ENCODE results near the gene SEPTIN5. TPM values are rescaled to one million over a fixed set of nuclear protein-coding genes. Genes with fewer than 3 reads are reported as not detected.

The SEPTIN5 gene
- total and polyA plus RNA-seq, 9 of the 15 experiments (the other 6 are each of a cell fraction or from before 2014, with no cell fraction given): 0.03 to 195 (median 119) TPM

- TF ChIP-seq PML (IDR thresholded peaks at IDR 0.05; ENCODE audit: low read length) (no peak), SMARCB1 (IDR thresholded peaks at IDR 0.05; ENCODE audit: insufficient read length, low read depth) (no peak), ARID1B (IDR thresholded peaks at IDR 0.05) (no peak), RBM14 (IDR thresholded peaks at IDR 0.05; ENCODE audit: borderline replicate concordance, insufficient read depth, low read depth, low read length) (no peak), E2F8 (IDR thresholded peaks at IDR 0.05; ENCODE audit: low read depth, partially characterized antibody) (no peak), CBX3 (IDR thresholded peaks at IDR 0.05; ENCODE audit: borderline replicate concordance in 1 of 2, low read length in 2 of 2) (peak in 1 of 2 experiments; percentile 11; a peak in 1 of 3 replicates), EP300 (IDR thresholded peaks at IDR 0.05; ENCODE audit: low read length) (no peak), SP1 (CRISPR knock-in tag; IDR thresholded peaks at IDR 0.05) (no peak), SMAD2 (IDR thresholded peaks at IDR 0.05; ENCODE audit: low read depth, low read length) (no peak), RBFOX2 (IDR thresholded peaks at IDR 0.05; ENCODE audit: low read depth, low read length) (0 out of 2 replicates have a peak, but pooled peaks have one; percentile 4), STAT5A (IDR thresholded peaks at IDR 0.05; ENCODE audit: borderline replicate concordance, low read length) (no peak), ZNF41 (CRISPR knock-in tag; conservative IDR thresholded peaks at IDR 0.05) (no peak), MYNN (IDR thresholded peaks at IDR 0.05) (no peak), MYNN (CRISPR knock-in tag; IDR thresholded peaks at IDR 0.05) (peak; percentile 34; the same call in 1 of the 2 replicates), NUFIP1 (IDR thresholded peaks at IDR 0.05; ENCODE audit: partially characterized antibody) (no peak), ZBTB7A (IDR thresholded peaks at IDR 0.05; ENCODE audit: borderline replicate concordance, control insufficient read depth, low read depth, low read length) (no peak), POLR2G (IDR thresholded peaks at IDR 0.05; ENCODE audit: low read depth, low read length) (peak; percentile 54; the same call in 1 of the 2 replicates)
- TF ChIP-seq, protein P1, sequence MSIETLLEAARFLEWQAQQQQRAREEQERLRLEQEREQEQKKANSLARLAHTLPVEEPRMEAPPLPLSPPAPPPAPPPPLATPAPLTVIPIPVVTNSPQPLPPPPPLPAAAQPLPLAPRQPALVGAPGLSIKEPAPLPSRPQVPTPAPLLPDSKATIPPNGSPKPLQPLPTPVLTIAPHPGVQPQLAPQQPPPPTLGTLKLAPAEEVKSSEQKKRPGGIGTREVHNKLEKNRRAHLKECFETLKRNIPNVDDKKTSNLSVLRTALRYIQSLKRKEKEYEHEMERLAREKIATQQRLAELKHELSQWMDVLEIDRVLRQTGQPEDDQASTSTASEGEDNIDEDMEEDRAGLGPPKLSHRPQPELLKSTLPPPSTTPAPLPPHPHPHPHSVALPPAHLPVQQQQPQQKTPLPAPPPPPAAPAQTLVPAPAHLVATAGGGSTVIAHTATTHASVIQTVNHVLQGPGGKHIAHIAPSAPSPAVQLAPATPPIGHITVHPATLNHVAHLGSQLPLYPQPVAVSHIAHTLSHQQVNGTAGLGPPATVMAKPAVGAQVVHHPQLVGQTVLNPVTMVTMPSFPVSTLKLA (conservative IDR thresholded peaks at IDR 0.05): no peak
- TF ChIP-seq, protein P2, sequence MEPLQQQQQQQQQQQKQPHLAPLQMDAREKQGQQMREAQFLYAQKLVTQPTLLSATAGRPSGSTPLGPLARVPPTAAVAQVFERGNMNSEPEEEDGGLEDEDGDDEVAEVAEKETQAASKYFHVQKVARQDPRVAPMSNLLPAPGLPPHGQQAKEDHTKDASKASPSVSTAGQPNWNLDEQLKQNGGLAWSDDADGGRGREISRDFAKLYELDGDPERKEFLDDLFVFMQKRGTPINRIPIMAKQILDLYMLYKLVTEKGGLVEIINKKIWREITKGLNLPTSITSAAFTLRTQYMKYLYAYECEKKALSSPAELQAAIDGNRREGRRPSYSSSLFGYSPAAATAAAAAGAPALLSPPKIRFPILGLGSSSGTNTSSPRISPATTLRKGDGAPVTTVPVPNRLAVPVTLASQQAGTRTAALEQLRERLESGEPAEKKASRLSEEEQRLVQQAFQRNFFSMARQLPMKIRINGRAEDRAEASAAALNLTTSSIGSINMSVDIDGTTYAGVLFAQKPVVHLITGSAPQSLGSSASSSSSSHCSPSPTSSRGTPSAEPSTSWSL (CRISPR knock-in tag; IDR thresholded peaks at IDR 0.05; ENCODE audit: borderline replicate concordance): no peak
Observed at GRCh38 chr22:19770349-19771220, 56.3 kb downstream of the SEPTIN5 start (continued).
